WERI-Rb-1 (cell line): ENCODE measurements around the gene MEGF8.

Source experiments
- DNase-seq: peaks from one replicate; pipeline ENCODE4 v3.0.0-alpha.2; 2020
- H3K27ac ChIP-seq: fragments of 250-450 bp; sonication (Bioruptor Pico); 2 replicates; pipeline ENCODE4 v1.5.1; 2020; ENCODE audit warnings: mild to moderate bottlenecking, moderate library complexity
- H3K27me3 ChIP-seq: fragments of 250-450 bp; sonication (Bioruptor Pico); 2 replicates; pipeline ENCODE4 v1.5.1; 2021; ENCODE audit warnings: mild to moderate bottlenecking, low read depth, moderate library complexity; ENCODE audit not compliant: insufficient read depth, severe bottlenecking
- H3K36me3 ChIP-seq: fragments of 250-450 bp; sonication (Bioruptor Pico); 2 replicates; pipeline ENCODE4 v1.5.1; 2020; ENCODE audit warnings: mild to moderate bottlenecking, moderate library complexity
- H3K4me3 ChIP-seq: 2 replicates; pipeline ENCODE4 v1.5.1; 2011; ENCODE audit warnings: low read depth, mild to moderate bottlenecking, control low read depth, low read length
- H3K9me3 ChIP-seq: fragments of 250-450 bp; sonication (Bioruptor Pico); 2 replicates; pipeline ENCODE4 v1.5.1; 2021; ENCODE audit warnings: mild to moderate bottlenecking, moderate library complexity; ENCODE audit not compliant: severe bottlenecking
- CTCF ChIP-seq: IDR thresholded peaks from 2 replicates; pipeline ENCODE4 v1.5.1; 2011; ENCODE audit warnings: low read depth, mild to moderate bottlenecking, control low read depth, inconsistent platforms, low read length

The MEGF8 gene

GRCh38 chr19:42332059-42332458, 6.6 kb downstream of the MEGF8 start:
- H3K27me3 ChIP-seq = no peaks in the 10 kb centered on the region
- TF ChIP-seq CTCF = no peak
- DNase-seq = no peak
- no peak overlapping the region for H3K4me3 ChIP-seq
- H3K9me3 ChIP-seq = no peaks in the 10 kb centered on the region
- H3K27ac ChIP-seq = no peak overlapping the region
- peaks cover 16% of the 10 kb centered on the region for H3K36me3 ChIP-seq

GRCh38 chr19:42333018-42333417, 7.6 kb downstream of the MEGF8 start:
- no peak for TF ChIP-seq CTCF
- no peak for DNase-seq
- no peak overlapping the region for H3K4me3 ChIP-seq
- H3K9me3 ChIP-seq = no peaks in the 10 kb centered on the region
- no peaks in the 10 kb centered on the region for H3K27me3 ChIP-seq
- H3K27ac ChIP-seq = no peak overlapping the region
- peaks cover 19% of the 10 kb centered on the region for H3K36me3 ChIP-seq

- Histone ChIP-seq H3K36me3 (peaks cover 20% of the 10 kb centered on the region), H3K4me3 (no peak overlapping the region), H3K27me3 (no peaks in the 10 kb centered on the region), H3K27ac (no peak overlapping the region), H3K9me3 (no peaks in the 10 kb centered on the region)
- DNase-seq = no peak
- TF ChIP-seq CTCF = no peak
Measured at GRCh38 chr19:42333975-42334696, 8.7 kb downstream of the MEGF8 start.

- no peak for DNase-seq
- no peak for TF ChIP-seq CTCF
- peaks cover 20% of the 10 kb centered on the region for H3K36me3 ChIP-seq
- no peaks in the 10 kb centered on the region for H3K27me3 ChIP-seq
- H3K27ac ChIP-seq = no peak overlapping the region
- no peak overlapping the region for H3K4me3 ChIP-seq
- no peaks in the 10 kb centered on the region for H3K9me3 ChIP-seq
Measured at GRCh38 chr19:42334697-42335373, 9.4 kb downstream of the MEGF8 start.

GRCh38 chr19:42335374-42335936, 10.0 kb downstream of the MEGF8 start:
- Histone ChIP-seq H3K27me3 (no peaks in the 10 kb centered on the region), H3K4me3 (no peak overlapping the region), H3K36me3 (peaks cover 20% of the 10 kb centered on the region), H3K27ac (no peak overlapping the region), H3K9me3 (no peaks in the 10 kb centered on the region)
- no peak for TF ChIP-seq CTCF
- no peak for DNase-seq
